HepG2 (cell line): ENCODE results near the gene ZBTB22. TPM values are rescaled to one million over a fixed set of nuclear protein-coding genes. Genes with fewer than 3 reads are reported as not detected.
A peak's percentile ranks its signal among the peaks of the same experiment; 100 is the strongest.

Experiments
- ARNTL ChIP-seq: sonication (generic); formaldehyde crosslinking; IDR thresholded peaks from 2 replicates; pipeline ENCODE4 v1.4.0; 2020; ENCODE audit warnings: mild to moderate bottlenecking, missing genetic modification reagents
- CHD2 ChIP-seq: IDR thresholded peaks from 2 replicates; pipeline ENCODE4 v1.6.1; 2011; ENCODE audit warnings: low read depth, low read length, improper control_type of control experiment
- FOXP4 ChIP-seq: sonication (generic); formaldehyde crosslinking; IDR thresholded peaks from 2 replicates; pipeline ENCODE4 v1.4.0; 2020; ENCODE audit warnings: missing genetic modification reagents
- FUBP1 ChIP-seq: sonication (generic); formaldehyde crosslinking; IDR thresholded peaks from 2 replicates; pipeline ENCODE4 v1.5.1; 2020; ENCODE audit warnings: missing genetic modification reagents, mild to moderate bottlenecking, borderline replicate concordance
- KDM5B ChIP-seq: sonication (generic); formaldehyde crosslinking; IDR thresholded peaks from 2 replicates; pipeline ENCODE4 v1.4.0; 2020; ENCODE audit warnings: missing genetic modification reagents, mild to moderate bottlenecking, borderline replicate concordance
- LBX2 ChIP-seq: sonication (generic); formaldehyde crosslinking; IDR thresholded peaks from 2 replicates; pipeline ENCODE4 v1.5.0; 2020; ENCODE audit warnings: missing genetic modification reagents, mild to moderate bottlenecking, borderline replicate concordance
- MAZ ChIP-seq, 2 experiments: sonication (generic) in 1 of 2; formaldehyde crosslinking in 1 of 2; IDR thresholded peaks; 2 replicates each; pipeline versions ENCODE4 v1.5.0 to v1.6.1; 2012 to 2020; ENCODE audit warnings: low read depth in 2 of 2, mild to moderate bottlenecking in 2 of 2, borderline replicate concordance in 1 of 2, improper control_type of control experiment in 1 of 2, low read length in 1 of 2, missing genetic modification reagents in 1 of 2, moderate library complexity in 1 of 2
- RBM39 ChIP-seq: fragments of 200-400 bp; formaldehyde crosslinking; IDR thresholded peaks from one replicate; pipeline ENCODE4 v1.6.1; 2018; ENCODE audit warnings: antibody characterized with exemption, mild to moderate bottlenecking, low read depth, low read length; ENCODE audit not compliant: poor library complexity, severe bottlenecking
- SOX6 ChIP-seq, 2 experiments: fragments of 450-650 bp in 1 of 2; sonication (generic) in 1 of 2; formaldehyde crosslinking in 1 of 2; IDR thresholded peaks; 2 replicates each; pipeline versions ENCODE4 v1.4.0 to v1.6.1; 2017 to 2020; ENCODE audit warnings: antibody characterized with exemption in 1 of 2, mild to moderate bottlenecking in 1 of 2, missing genetic modification reagents in 1 of 2
- SP140L ChIP-seq: sonication (generic); formaldehyde crosslinking; IDR thresholded peaks from 2 replicates; pipeline ENCODE4 v1.4.0; 2020; ENCODE audit warnings: missing genetic modification reagents, borderline replicate concordance
- YEATS2 ChIP-seq: sonication (generic); formaldehyde crosslinking; IDR thresholded peaks from 2 replicates; pipeline ENCODE4 v1.4.0; 2020; ENCODE audit warnings: missing genetic modification reagents, borderline replicate concordance
- ZNF160 ChIP-seq: sonication (generic); formaldehyde crosslinking; IDR thresholded peaks from 2 replicates; pipeline ENCODE4 v1.8.0; 2022; ENCODE audit warnings: mild to moderate bottlenecking, inconsistent platforms, missing genetic modification reagents
- ZNF232 ChIP-seq: sonication (generic); formaldehyde crosslinking; IDR thresholded peaks from 2 replicates; pipeline ENCODE4 v1.4.0; 2020; ENCODE audit warnings: missing genetic modification reagents, borderline replicate concordance
- ZNF326 ChIP-seq: sonication (generic); formaldehyde crosslinking; IDR thresholded peaks from 2 replicates; pipeline ENCODE4 v1.4.0; 2020; ENCODE audit warnings: missing genetic modification reagents, borderline replicate concordance
- ZNF441 ChIP-seq: sonication (generic); formaldehyde crosslinking; IDR thresholded peaks from 2 replicates; pipeline ENCODE4 v1.7.0; 2021; ENCODE audit warnings: missing genetic modification reagents, borderline replicate concordance
- ZNF563 ChIP-seq: sonication (generic); formaldehyde crosslinking; IDR thresholded peaks from 2 replicates; pipeline ENCODE4 v1.8.0; 2022; ENCODE audit warnings: mild to moderate bottlenecking, moderate library complexity, missing genetic modification reagents
- ZNF687 ChIP-seq: sonication (generic); formaldehyde crosslinking; IDR thresholded peaks from 2 replicates; pipeline ENCODE4 v1.5.1; 2020; ENCODE audit warnings: mild to moderate bottlenecking, missing genetic modification reagents, moderate library complexity
- polyA plus RNA-seq, 8 experiments: library from polyadenylated mRNA; depleted of rRNA in 3 of 8; stranded (reverse) in 7 of 8; unstranded in 1 of 8; fragments of >200 nt; fragmentation: Illumina TruSeq in 4 of 8; extraction: Trizol in 4 of 8; gene quantifications; 2 replicates each; pipeline versions ENCODE4 v1.2.1 to v1.2.3, GENCODE V29; 2011 to 2016; ENCODE audit warnings: low read depth in 4 of 8, missing spikeins in 1 of 8, mixed read lengths in 1 of 8; ENCODE audit not compliant: insufficient read depth in 1 of 8
- total RNA-seq, 5 experiments: library from RNA; depleted of rRNA; stranded (reverse); fragments of >200 nt; fragmentation: Illumina TruSeq; extraction: Trizol; gene quantifications; 2 replicates each; pipeline ENCODE4 v1.2.3, GENCODE V29; 2016; ENCODE audit warnings: low read depth in 1 of 5

The ZBTB22 gene
- total and polyA plus RNA-seq, 2 of the 13 experiments (the other 11 are each of a cell fraction or from before 2014, with no cell fraction given): 8.0 to 10.6 TPM

GRCh38 chr6:33288141-33288920, 29.2 kb downstream of the ZBTB22 start (continued):
- 0 out of 2 replicates have a peak, but pooled peaks have one; percentile 35 for TF ChIP-seq ZNF232 (CRISPR knock-in tag)
- TF ChIP-seq SOX6 (IDR thresholded peaks at IDR 0.05): no peak
- no peak for TF ChIP-seq SOX6 (CRISPR knock-in tag; IDR thresholded peaks at IDR 0.05)
- TF ChIP-seq ZNF326 (CRISPR knock-in tag): no peak
- no peak for TF ChIP-seq ZNF160 (CRISPR knock-in tag)
- no peak for TF ChIP-seq ARNTL (CRISPR knock-in tag)
- TF ChIP-seq CHD2: no peak
- no peak for TF ChIP-seq FUBP1 (CRISPR knock-in tag)
- TF ChIP-seq FOXP4 (CRISPR knock-in tag): no peak
- no peak for TF ChIP-seq YEATS2 (CRISPR knock-in tag)
- peak; percentile 2; the same call in 1 of the 2 replicates for TF ChIP-seq ZNF563 (CRISPR knock-in tag)
- TF ChIP-seq ZNF687 (CRISPR knock-in tag): no peak
- TF ChIP-seq ZNF441 (CRISPR knock-in tag): no peak
- no peak for TF ChIP-seq RBM39
- 0 out of 2 replicates have a peak, but pooled peaks have one; percentile 60 for TF ChIP-seq LBX2 (CRISPR knock-in tag)
- peak; percentile 32; the same call in 1 of the 2 replicates for TF ChIP-seq KDM5B (CRISPR knock-in tag)
- no peak for TF ChIP-seq SP140L
- no peak for TF ChIP-seq MAZ (IDR thresholded peaks at IDR 0.05; ENCODE audit: borderline replicate concordance, low read depth, low read length)
- TF ChIP-seq MAZ (CRISPR knock-in tag; IDR thresholded peaks at IDR 0.05; ENCODE audit: low read depth): peak; percentile 19; the same call in 1 of the 2 replicates
